Keratinocyte (primary cell): ENCODE results near the gene DCHS1.

Experiments used
- EZH2 ChIP-seq: IDR thresholded peaks from one replicate; pipeline ENCODE4 v1.6.1; 2012; ENCODE audit warnings: inconsistent platforms, mild to moderate bottlenecking, low read length, moderate library complexity
- TF ChIP-seq, protein P1 (sequence below), 3 experiments: IDR thresholded peaks in 1 of 3; conservative IDR thresholded peaks in 1 of 3; optimal IDR thresholded peaks in 1 of 3; 2 replicates in 2 of 3; 3 replicates in 1 of 3; pipeline versions ENCODE3 to v1.5.1; 2011; ENCODE audit warnings: low read length in 3 of 3, mild to moderate bottlenecking in 3 of 3, moderate library complexity in 2 of 3, control low read depth in 1 of 3, inconsistent platforms in 1 of 3; ENCODE audit not compliant: insufficient read depth in 2 of 3; ENCODE audit errors: extremely low read depth in 1 of 3

DNA sequence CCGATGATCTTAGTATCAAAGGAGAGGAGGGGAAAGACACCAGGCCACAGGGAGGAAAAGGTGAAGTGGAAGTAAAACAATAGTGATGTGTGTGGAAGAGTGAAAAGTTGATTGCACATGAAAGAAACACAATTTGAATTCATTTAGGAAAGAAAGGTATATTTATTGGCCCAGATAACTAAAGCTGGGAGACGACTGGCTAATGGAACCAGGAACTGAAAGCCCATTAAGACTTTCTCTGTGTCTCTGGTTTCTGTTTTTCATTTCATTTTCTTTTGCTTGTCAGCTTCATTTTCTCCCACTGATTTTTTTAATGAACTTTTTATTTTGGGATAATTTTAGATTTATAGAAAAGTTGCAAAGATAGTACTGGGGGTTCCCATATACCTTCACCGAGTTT, 5.1 kb upstream of the DCHS1 start:
- TF ChIP-seq, protein P1, sequence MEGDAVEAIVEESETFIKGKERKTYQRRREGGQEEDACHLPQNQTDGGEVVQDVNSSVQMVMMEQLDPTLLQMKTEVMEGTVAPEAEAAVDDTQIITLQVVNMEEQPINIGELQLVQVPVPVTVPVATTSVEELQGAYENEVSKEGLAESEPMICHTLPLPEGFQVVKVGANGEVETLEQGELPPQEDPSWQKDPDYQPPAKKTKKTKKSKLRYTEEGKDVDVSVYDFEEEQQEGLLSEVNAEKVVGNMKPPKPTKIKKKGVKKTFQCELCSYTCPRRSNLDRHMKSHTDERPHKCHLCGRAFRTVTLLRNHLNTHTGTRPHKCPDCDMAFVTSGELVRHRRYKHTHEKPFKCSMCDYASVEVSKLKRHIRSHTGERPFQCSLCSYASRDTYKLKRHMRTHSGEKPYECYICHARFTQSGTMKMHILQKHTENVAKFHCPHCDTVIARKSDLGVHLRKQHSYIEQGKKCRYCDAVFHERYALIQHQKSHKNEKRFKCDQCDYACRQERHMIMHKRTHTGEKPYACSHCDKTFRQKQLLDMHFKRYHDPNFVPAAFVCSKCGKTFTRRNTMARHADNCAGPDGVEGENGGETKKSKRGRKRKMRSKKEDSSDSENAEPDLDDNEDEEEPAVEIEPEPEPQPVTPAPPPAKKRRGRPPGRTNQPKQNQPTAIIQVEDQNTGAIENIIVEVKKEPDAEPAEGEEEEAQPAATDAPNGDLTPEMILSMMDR (optimal IDR thresholded peaks at IDR 0.05 in 1 of 3, IDR thresholded peaks at IDR 0.05 in 1 of 3, conservative IDR thresholded peaks at IDR 0.05 in 1 of 3; ENCODE audit: extremely low read depth in 1 of 3, insufficient read depth in 2 of 3, low read length in 3 of 3), result no peak
- no peak for TF ChIP-seq EZH2
